Measurements from ENCODE around the gene TET1. TPM values are rescaled to one million over a fixed set of nuclear protein-coding genes. Genes with fewer than 3 reads are reported as not detected.

TET1 gene
- total and polyA plus RNA-seq, 9 of the 15 experiments (the other 6 are each of a cell fraction or from before 2014, with no cell fraction given), result 2.6 to 21.3 (median 11.6) TPM

DNA sequence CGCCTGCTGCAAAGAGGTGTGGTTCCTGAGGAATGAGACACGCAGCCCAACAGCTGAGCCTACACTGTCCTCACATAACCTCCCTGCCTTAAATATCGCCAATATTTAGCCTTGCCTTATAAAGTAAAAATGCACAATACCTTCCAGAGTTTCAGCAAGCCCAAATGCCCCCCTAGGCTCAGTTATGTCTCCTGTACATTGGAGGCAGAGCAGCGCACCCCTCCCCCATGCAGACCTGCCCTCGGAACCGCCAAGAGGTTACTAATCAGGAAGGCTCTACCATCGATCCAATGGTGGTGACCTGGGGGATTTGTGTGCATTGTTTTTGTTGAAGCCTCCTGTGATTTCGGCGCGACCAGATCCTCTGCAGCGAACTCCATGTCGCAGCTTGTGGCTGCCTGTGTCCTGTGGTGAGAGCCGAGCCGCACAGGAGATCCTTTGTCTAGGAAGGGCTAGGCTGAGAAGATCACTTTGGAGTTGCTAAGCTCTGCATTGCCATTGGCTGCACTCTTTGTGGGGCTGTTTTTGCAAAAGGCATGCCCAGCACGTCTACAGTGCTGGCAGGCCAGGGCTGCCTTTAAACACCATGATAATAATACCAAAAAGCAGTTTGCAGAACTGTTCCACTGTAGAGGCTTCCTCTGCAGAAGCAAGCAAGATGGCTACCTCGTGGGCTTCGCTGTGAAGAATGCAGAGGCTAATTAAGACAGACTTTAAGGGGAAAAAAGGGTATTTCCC lies 40.1 kb downstream of the TET1 start (continued):
- TF ChIP-seq, protein P1, sequence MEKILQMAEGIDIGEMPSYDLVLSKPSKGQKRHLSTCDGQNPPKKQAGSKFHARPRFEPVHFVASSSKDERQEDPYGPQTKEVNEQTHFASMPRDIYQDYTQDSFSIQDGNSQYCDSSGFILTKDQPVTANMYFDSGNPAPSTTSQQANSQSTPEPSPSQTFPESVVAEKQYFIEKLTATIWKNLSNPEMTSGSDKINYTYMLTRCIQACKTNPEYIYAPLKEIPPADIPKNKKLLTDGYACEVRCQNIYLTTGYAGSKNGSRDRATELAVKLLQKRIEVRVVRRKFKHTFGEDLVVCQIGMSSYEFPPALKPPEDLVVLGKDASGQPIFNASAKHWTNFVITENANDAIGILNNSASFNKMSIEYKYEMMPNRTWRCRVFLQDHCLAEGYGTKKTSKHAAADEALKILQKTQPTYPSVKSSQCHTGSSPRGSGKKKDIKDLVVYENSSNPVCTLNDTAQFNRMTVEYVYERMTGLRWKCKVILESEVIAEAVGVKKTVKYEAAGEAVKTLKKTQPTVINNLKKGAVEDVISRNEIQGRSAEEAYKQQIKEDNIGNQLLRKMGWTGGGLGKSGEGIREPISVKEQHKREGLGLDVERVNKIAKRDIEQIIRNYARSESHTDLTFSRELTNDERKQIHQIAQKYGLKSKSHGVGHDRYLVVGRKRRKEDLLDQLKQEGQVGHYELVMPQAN (IDR thresholded peaks at IDR 0.05; ENCODE audit: borderline replicate concordance), result no peak
- TF ChIP-seq RCOR1 (IDR thresholded peaks at IDR 0.05; ENCODE audit: borderline replicate concordance in 1 of 2, low read depth in 2 of 2, low read length in 2 of 2), result 0 out of 4 replicates have a peak, but pooled peaks of 1 of the 2 experiments have one; percentile 21
- TF ChIP-seq CHD1 (IDR thresholded peaks at IDR 0.05; ENCODE audit: low read length), result no peak
- 0 out of 2 replicates have a peak, but pooled peaks have one; percentile 23 for TF ChIP-seq BRD4 (IDR thresholded peaks at IDR 0.05)
- TF ChIP-seq, protein P2, sequence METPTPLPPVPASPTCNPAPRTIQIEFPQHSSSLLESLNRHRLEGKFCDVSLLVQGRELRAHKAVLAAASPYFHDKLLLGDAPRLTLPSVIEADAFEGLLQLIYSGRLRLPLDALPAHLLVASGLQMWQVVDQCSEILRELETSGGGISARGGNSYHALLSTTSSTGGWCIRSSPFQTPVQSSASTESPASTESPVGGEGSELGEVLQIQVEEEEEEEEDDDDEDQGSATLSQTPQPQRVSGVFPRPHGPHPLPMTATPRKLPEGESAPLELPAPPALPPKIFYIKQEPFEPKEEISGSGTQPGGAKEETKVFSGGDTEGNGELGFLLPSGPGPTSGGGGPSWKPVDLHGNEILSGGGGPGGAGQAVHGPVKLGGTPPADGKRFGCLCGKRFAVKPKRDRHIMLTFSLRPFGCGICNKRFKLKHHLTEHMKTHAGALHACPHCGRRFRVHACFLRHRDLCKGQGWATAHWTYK (CRISPR knock-in tag; IDR thresholded peaks at IDR 0.05), result 0 out of 2 replicates have a peak, but pooled peaks have one; percentile 47
- TF ChIP-seq ZNF449 (CRISPR knock-in tag; IDR thresholded peaks at IDR 0.05), result peak; percentile 83; the same call in 1 of the 2 replicates
- peak; percentile 5 for TF ChIP-seq NFYB (IDR thresholded peaks at IDR 0.05; ENCODE audit: extremely low read depth, insufficient read length)
- TF ChIP-seq E2F4 (CRISPR knock-in tag; IDR thresholded peaks at IDR 0.05; ENCODE audit: low read depth), result 0 out of 2 replicates have a peak, but pooled peaks have one; percentile 23
- TF ChIP-seq DIDO1 (tag; IDR thresholded peaks at IDR 0.05; ENCODE audit: low read depth), result no peak
- 0 out of 2 replicates have a peak, but pooled peaks have one; percentile 14 for TF ChIP-seq RBFOX2 (IDR thresholded peaks at IDR 0.05; ENCODE audit: low read depth, low read length)
- TF ChIP-seq TCF7 (IDR thresholded peaks at IDR 0.05; ENCODE audit: borderline replicate concordance), result no peak
- TF ChIP-seq, protein P3, sequence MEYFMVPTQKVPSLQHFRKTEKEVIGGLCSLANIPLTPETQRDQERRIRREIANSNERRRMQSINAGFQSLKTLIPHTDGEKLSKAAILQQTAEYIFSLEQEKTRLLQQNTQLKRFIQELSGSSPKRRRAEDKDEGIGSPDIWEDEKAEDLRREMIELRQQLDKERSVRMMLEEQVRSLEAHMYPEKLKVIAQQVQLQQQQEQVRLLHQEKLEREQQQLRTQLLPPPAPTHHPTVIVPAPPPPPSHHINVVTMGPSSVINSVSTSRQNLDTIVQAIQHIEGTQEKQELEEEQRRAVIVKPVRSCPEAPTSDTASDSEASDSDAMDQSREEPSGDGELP (CRISPR knock-in tag; IDR thresholded peaks at IDR 0.05; ENCODE audit: borderline replicate concordance), result peak; percentile 79
- TF ChIP-seq RFX5 (IDR thresholded peaks at IDR 0.05; ENCODE audit: low read depth, low read length), result no peak
- no peak for TF ChIP-seq E2F3 (CRISPR knock-in tag; IDR thresholded peaks at IDR 0.05)
- TF ChIP-seq ZNF766 (CRISPR knock-in tag; conservative IDR thresholded peaks at IDR 0.05), result 0 out of 2 replicates have a peak, but pooled peaks have one; percentile 70
- no peak for TF ChIP-seq ZNF384 (IDR thresholded peaks at IDR 0.05; ENCODE audit: low read depth, low read length)
- peak; percentile 76; the same call in 1 of the 2 replicates for TF ChIP-seq CC2D1A (IDR thresholded peaks at IDR 0.05)
- TF ChIP-seq MAFK (IDR thresholded peaks at IDR 0.05; ENCODE audit: low read length), result no peak

All from K562 (cell line).